Dendritic cell treated with granulocyte-macrophage colony-stimulating factor and Interleukin-4, amounts not matched to agents 40 ng/mL and 50 ng/mL, for 4 days (primary cell): ENCODE results near the gene RNF157.

ENCODE experiments used
- H3K27ac Mint-ChIP-seq: one replicate; pipeline ENCODE4 v1.8.0; 2022; ENCODE audit warnings: mild to moderate bottlenecking, mixed read lengths
- H3K27me3 Mint-ChIP-seq: one replicate; pipeline ENCODE4 v1.8.0; 2022; ENCODE audit warnings: mild to moderate bottlenecking, mixed read lengths
- H3K36me3 Mint-ChIP-seq: one replicate; pipeline ENCODE4 v1.8.0; 2022; ENCODE audit warnings: low read depth, mixed read lengths
- H3K4me1 Mint-ChIP-seq: one replicate; pipeline ENCODE4 v1.8.0; 2022; ENCODE audit warnings: low read depth, mixed read lengths
- H3K4me3 Mint-ChIP-seq: one replicate; pipeline ENCODE4 v1.8.0; 2022; ENCODE audit warnings: mild to moderate bottlenecking, moderate library complexity, mixed read lengths
- H3K9me3 Mint-ChIP-seq: one replicate; pipeline ENCODE4 v1.8.0; 2022; ENCODE audit warnings: mixed read lengths
- intact Hi-C: fragments of 100-400 bp; cut with micrococcal nuclease; formaldehyde crosslinking; loops from one replicate; pipeline ENCODE4 v1.15.0; 2022

Gene RNF157

DNA sequence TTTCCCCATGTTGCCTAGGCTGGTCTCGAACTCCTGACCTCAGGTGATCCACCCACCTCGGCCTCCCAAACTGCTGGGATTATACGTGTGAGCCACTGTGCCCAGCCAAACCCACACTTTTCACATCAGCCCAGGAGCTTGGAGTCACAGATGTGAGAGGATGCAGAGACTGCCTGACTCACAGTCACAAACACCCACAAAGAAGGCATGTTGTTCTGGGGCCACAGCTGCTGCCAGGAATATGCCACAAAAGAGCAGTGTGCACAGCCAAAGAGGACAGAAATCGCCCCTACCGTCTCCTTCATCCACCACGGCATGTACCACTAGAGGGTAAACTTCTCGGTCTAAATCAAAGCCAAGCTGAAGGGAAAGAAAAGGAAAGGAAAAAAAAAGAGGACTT, 74.1 kb downstream of the RNF157 start:
- Mint-ChIP-seq H3K9me3 (no peaks in the 10 kb centered on the region), H3K27me3 (peaks cover 5% of the 10 kb centered on the region), H3K4me3 (no peak overlapping the region), H3K27ac (no peak overlapping the region), H3K4me1 (peaks cover 11% of the 10 kb centered on the region), H3K36me3 (no peaks in the 10 kb centered on the region)
- intact Hi-C loops, result no loop called here

DNA sequence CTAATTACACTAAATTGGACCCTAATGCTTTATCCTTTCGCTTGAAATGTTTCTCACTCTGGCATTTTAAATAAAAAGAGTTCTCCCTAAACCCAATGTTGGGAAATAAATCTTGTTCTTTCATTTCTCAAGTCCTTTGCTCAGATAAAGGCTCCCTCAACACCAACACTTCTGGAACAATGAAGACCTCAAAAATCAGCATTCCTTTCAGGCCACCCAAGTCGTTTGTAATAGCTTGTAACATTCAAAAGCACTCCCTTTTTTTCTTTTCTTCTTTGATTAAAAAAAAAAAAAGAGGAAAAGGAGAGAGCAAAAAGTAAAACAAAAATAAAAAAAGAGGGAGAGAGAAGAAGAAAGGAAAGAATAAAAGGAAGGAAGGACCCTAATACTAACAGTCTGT, 76.0 kb downstream of the RNF157 start:
- no peak overlapping the region for H3K27ac Mint-ChIP-seq
- no peaks in the 10 kb centered on the region for H3K36me3 Mint-ChIP-seq
- peaks cover 11% of the 10 kb centered on the region for H3K4me1 Mint-ChIP-seq
- H3K27me3 Mint-ChIP-seq, result peaks cover 5% of the 10 kb centered on the region
- no peak overlapping the region for H3K4me3 Mint-ChIP-seq
- no peaks in the 10 kb centered on the region for H3K9me3 Mint-ChIP-seq
- intact Hi-C loops, result no loop called here

DNA sequence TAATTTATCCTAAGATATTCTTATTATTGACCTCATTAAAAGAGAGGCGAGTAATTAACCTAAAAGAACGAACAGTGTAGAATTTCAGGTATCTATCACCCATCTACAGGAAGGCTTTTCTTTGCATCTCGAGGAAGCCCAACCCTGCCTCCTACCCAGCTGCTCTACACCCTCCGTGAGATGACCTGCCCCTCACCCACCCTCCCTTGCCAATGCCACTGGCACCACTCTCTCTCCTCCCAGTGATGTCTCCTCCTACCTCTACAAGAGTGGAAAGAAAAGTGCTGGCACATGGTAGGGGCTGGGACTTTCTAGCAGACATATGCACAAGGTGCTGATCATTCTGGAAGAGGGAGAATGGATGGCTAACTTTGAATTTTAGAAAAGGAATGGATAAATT, 76.4 kb downstream of the RNF157 start:
- H3K4me3 Mint-ChIP-seq, result no peak overlapping the region
- intact Hi-C loops, result no loop called here
- H3K27ac Mint-ChIP-seq, result no peak overlapping the region
- no peaks in the 10 kb centered on the region for H3K36me3 Mint-ChIP-seq
- H3K4me1 Mint-ChIP-seq, result peaks cover 8% of the 10 kb centered on the region
- H3K27me3 Mint-ChIP-seq, result peaks cover 5% of the 10 kb centered on the region
- H3K9me3 Mint-ChIP-seq, result no peaks in the 10 kb centered on the region

DNA sequence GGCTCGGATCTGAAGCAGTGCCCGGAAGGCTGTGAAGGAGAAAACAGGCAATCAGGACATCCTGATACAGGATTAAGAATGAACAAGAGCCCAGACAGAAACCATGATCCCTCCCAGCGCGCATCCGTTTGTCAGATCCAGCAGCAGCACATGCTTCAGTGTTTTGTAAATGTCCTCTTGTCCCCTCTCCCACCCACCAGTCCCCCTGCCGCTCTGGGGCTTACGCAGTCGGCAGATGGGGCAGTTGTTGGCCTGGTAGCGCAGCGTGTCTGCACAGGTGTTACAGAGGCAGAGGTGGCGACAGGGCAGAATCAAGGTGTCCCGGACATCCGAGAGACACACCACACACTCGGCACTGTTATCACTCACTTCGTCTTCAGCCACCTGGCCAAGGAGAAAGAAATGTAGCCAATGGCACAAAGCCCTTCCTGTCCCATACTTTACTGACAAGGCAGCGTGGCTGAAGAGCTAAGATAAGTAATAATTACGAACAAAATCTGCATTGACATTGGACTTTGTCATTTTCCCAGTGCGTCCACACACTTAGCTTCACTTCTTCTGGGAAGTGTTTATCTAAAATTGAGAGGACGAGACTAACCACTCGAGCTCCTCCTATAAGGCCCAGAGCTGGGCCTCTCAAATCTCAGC, 78.5 kb downstream of the RNF157 start:
- Mint-ChIP-seq H3K27me3 (peaks cover 9% of the 10 kb centered on the region), H3K9me3 (no peaks in the 10 kb centered on the region), H3K4me1 (no peaks in the 10 kb centered on the region), H3K4me3 (no peak overlapping the region), H3K36me3 (no peaks in the 10 kb centered on the region), H3K27ac (no peak overlapping the region)
- intact Hi-C loops, result no loop called here

DNA sequence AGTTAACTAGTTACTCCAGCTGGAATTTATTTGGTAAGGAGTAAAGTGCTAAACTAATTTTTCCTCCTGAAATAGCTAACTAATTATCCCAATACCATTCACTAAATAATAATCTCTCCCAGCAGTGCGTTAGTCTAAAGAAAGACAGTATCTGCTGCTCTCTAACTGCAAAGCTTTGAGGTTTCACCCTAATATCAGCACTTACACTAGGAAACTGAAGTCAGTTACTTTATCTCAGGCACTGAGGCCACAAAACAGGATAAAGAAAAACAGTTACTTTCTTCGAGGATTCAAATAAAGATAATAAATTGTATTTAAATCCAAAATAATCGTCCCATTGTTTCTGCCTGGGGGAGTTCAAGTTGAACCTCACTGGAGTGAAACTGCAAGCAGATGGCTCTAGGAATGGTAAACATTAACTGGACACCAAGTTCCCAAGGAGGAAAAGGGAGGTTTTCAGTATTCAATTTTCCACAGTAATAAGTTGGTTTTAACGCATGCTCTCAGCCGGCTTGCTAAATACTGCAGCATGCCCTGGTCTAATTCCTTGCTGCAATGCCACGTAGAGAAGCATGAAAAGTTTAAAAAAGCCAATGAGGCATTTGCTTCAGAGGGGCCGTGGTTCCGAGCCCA, 79.3 kb downstream of the RNF157 start:
- intact Hi-C loops, result no loop called here
- Mint-ChIP-seq H3K27ac (no peak overlapping the region), H3K27me3 (peaks cover 11% of the 10 kb centered on the region), H3K4me1 (no peaks in the 10 kb centered on the region), H3K36me3 (no peaks in the 10 kb centered on the region), H3K9me3 (no peaks in the 10 kb centered on the region), H3K4me3 (no peak overlapping the region)

DNA sequence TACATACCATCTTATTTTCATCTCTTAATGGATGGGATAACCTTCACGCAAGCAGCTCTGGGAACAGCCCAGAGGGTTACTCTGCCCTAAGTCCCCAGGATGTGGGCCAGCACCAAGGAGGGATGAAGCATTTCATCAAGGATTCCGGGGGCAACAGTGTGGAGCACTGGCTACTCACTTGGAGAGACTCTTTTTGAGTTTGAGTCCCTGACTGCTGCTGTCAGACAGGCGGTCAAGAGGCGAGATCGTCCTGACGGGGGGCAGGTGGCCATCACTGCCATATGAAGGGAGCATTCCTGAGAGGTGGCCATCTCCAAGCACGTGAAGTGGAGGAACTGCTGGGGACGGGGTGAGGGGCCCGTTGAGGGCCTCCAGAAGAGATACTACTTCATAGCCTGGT, 81.1 kb downstream of the RNF157 start:
- intact Hi-C loops, result no loop called here
- H3K27ac Mint-ChIP-seq, result no peak overlapping the region
- H3K4me1 Mint-ChIP-seq, result no peaks in the 10 kb centered on the region
- no peak overlapping the region for H3K4me3 Mint-ChIP-seq
- no peaks in the 10 kb centered on the region for H3K36me3 Mint-ChIP-seq
- peaks cover 14% of the 10 kb centered on the region for H3K27me3 Mint-ChIP-seq
- H3K9me3 Mint-ChIP-seq, result no peaks in the 10 kb centered on the region

DNA sequence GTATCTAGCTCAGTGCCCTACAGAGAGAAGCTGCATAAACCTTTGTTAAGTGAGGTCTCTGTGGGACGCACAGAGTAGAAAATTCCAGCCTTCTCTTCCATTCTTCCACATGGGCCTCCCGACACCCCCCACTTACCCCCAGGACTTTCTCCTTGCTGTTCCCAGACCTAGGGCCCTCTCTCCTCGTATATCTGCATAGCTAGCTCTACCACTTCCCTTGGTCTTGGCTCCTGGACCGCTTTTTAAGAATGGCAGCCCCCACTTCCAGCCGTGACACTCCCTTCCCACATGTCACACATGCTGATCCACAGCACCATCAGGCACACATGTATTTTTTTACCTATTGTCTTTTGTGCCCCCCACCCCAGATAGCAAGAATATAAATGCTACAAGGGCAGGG, 82.5 kb downstream of the RNF157 start:
- Mint-ChIP-seq H3K9me3 (no peaks in the 10 kb centered on the region), H3K36me3 (no peaks in the 10 kb centered on the region), H3K4me1 (no peaks in the 10 kb centered on the region), H3K4me3 (no peak overlapping the region), H3K27me3 (peaks cover 14% of the 10 kb centered on the region), H3K27ac (no peak overlapping the region)
- intact Hi-C loops, result no loop called here

DNA sequence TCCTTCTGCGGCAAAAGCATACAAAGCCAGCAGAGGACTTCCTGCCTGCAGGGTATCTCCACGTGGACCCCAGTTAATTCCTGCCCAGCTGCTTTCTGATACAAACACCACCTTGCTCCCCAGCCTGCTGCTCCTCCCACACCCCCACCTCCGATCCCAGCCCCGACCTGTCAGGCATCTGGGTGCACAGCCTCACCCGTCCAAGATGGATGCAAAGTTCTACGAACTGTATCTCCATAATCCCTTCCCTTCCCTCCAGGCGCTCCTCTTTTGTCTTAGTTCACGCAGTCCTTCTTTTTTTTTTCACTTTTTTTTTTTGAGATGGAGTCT, 83.7 kb downstream of the RNF157 start:
- no peaks in the 10 kb centered on the region for H3K9me3 Mint-ChIP-seq
- peaks cover 14% of the 10 kb centered on the region for H3K27me3 Mint-ChIP-seq
- H3K27ac Mint-ChIP-seq, result no peak overlapping the region
- no peaks in the 10 kb centered on the region for H3K36me3 Mint-ChIP-seq
- H3K4me1 Mint-ChIP-seq, result no peaks in the 10 kb centered on the region
- intact Hi-C loops, result no loop called here
- H3K4me3 Mint-ChIP-seq, result no peak overlapping the region

DNA sequence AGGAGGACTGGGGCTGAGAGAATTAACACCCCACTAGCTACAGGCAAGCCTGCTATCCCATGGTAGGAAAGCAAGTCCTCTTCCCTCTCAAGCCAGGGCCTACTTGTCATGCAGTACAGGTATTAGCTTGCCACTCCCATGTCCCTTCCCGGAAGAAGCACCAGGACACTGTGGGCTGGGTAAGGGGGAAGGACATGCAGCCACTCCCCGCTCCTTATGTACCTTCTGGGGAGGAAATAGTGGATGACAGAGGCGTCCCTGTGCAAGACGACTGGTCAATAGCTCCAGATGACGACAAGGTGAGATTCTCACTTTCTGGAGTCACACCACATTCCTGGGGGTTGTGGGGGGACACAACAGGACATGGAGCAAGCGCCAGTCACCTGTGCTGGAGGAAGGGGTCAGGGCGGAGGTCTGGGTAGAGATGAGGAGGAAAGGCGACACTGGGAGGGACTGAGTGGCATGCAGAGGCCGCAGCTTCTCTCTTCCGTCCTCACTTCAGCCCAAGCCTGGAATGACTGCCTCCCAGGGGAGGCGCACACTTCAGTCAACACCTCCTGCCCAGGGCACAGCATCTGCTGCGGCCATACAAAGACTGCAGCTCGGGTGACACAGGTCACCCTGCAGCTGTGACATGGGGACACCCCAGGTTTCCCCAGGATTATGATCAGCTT, 84.2 kb downstream of the RNF157 start:
- H3K27me3 Mint-ChIP-seq, result peaks cover 14% of the 10 kb centered on the region
- no peak overlapping the region for H3K4me3 Mint-ChIP-seq
- no peaks in the 10 kb centered on the region for H3K9me3 Mint-ChIP-seq
- H3K36me3 Mint-ChIP-seq, result no peaks in the 10 kb centered on the region
- intact Hi-C loops, result no loop called here
- no peaks in the 10 kb centered on the region for H3K4me1 Mint-ChIP-seq
- no peak overlapping the region for H3K27ac Mint-ChIP-seq

DNA sequence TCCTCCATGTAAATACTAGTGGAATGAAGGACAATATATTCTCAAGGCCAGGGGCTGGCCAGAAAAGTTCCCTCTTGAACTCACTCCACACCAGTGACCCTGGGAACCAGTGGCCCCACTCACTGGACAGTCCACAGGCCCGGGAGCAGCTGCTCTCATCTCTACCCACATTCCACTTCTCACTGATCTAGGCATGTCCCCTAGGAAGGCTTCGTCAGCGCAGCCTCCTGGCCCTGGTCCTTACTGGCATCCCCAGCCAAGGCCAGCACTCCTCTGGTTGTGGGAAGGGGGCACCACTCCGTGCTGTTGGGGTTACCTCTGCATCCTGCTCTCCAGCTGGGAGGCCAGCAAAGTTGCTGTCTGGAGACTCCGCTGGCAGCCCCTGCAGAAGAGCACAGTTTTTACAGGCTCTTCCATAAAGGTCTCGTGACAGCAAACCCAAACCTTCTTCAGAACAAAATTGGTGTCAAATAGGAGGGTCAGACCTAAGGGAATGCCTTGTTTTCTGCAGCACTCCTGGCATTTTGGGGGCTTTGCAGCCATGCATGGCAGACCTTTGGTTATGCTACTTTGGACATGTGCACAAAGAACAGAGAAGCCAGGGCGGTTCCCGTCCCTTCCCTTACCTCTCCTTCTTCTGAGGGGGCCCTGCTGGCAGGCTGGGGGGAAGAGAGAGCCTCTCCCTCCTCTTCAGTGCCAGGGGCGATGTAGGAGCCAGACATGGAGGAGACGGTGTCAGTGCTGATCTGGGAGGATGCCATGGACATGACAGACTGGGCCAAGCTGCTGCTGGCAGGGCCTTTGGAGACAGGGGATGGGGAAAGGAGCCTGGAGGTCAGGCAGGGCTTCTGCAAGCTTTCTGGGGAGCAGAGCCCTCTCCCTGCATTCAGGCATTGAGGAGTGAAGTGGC, 85.1 kb downstream of the RNF157 start:
- Mint-ChIP-seq H3K9me3 (no peaks in the 10 kb centered on the region), H3K27me3 (peaks cover 14% of the 10 kb centered on the region), H3K4me3 (no peak overlapping the region), H3K36me3 (no peaks in the 10 kb centered on the region), H3K4me1 (no peaks in the 10 kb centered on the region), H3K27ac (no peak overlapping the region)
- intact Hi-C loops, result no loop called here

DNA sequence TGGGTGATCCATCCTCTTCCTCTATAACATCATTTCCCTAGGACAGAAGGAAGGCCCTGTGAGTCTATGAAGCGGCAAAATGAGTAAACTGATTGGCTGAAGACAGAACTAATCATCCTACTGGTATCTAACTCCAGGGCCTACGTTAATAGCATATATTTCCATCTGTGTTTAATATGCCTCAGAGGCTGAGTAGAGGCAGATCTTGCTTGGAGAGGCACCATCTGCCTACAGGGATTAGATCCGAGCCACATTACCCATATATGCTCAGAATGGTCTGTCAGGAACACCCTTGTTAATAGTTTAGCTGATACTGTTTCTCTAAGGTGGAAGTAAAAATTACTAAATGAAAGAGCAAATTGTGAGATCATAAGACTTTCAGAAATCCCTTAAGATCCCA, 86.0 kb downstream of the RNF157 start:
- no peak overlapping the region for H3K4me3 Mint-ChIP-seq
- H3K27ac Mint-ChIP-seq, result no peak overlapping the region
- H3K4me1 Mint-ChIP-seq, result no peaks in the 10 kb centered on the region
- H3K36me3 Mint-ChIP-seq, result no peaks in the 10 kb centered on the region
- intact Hi-C loops, result no loop called here
- no peaks in the 10 kb centered on the region for H3K9me3 Mint-ChIP-seq
- H3K27me3 Mint-ChIP-seq, result peaks cover 14% of the 10 kb centered on the region

DNA sequence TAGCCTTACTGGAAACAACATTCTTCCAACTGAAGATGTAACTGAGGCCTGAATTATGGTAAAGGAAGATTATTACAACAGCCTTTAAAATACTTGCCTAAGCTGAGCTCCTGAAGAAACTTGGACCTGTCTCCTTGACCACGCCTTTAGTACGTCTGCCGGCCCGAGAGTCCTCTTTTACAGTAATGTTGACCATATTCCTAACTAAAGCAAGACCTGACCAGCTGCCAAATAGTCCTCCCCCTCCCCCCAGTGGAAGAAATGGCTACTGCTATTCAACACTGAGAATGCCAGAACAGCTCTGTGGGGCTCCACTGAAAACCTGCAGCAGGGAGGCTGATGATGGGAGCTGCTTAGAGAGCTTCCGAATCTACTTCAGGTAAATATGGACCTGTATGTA, 86.7 kb downstream of the RNF157 start:
- Mint-ChIP-seq H3K36me3 (no peaks in the 10 kb centered on the region), H3K4me1 (no peaks in the 10 kb centered on the region), H3K27me3 (peaks cover 14% of the 10 kb centered on the region), H3K27ac (no peak overlapping the region), H3K4me3 (no peak overlapping the region), H3K9me3 (no peaks in the 10 kb centered on the region)
- intact Hi-C loops, result no loop called here

DNA sequence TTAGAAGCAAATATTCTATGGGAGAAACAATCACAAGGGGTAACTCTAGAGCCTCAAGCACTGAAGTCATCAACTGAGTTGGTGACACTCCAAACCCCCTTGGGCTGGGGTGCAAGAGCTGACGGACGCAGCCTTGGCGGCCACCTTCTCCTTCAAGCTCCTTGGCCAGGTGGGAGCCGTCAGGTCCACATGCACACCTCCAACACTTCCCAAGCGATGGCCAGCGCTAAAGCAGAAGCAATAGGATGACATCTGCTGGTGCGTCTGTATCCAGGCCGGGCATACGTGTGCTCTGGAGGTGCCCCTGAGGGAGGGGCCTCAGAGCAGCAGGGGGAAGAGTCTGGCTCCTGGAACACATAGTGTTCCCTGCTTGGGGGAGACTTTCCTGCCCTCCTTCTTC, 87.1 kb downstream of the RNF157 start:
- no peak overlapping the region for H3K27ac Mint-ChIP-seq
- no peaks in the 10 kb centered on the region for H3K36me3 Mint-ChIP-seq

DNA sequence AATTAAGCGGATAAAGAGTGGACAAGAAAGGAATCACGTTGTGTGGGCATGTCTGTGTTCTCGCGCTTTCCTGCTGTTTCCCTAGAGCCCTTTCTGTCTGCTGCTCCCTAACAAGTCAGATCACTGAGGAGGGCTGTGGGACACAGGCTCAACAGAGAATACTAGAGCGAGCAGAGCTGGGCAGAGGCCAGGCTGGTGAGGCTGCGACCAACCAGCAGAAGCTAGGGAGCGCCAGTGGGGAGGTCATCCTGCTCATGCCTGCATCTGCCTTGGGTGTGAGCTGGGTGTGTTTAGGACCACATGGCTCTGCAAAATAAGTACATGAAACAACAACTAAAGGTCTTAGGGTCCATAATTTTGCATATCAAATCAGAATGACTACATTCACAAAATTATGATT, 87.7 kb downstream of the RNF157 start:
- no peak overlapping the region for H3K4me3 Mint-ChIP-seq
- H3K27ac Mint-ChIP-seq, result no peak overlapping the region
- H3K27me3 Mint-ChIP-seq, result peaks cover 10% of the 10 kb centered on the region

More for the DNA sequence above, 87.1 kb downstream of the RNF157 start:
- intact Hi-C loops, result no loop called here
- Mint-ChIP-seq H3K4me1 (no peaks in the 10 kb centered on the region), H3K27me3 (peaks cover 14% of the 10 kb centered on the region), H3K4me3 (no peak overlapping the region), H3K9me3 (no peaks in the 10 kb centered on the region)

More for the DNA sequence above, 87.7 kb downstream of the RNF157 start:
- intact Hi-C loops, result no loop called here
- Mint-ChIP-seq H3K9me3 (no peaks in the 10 kb centered on the region), H3K4me1 (no peaks in the 10 kb centered on the region), H3K36me3 (no peaks in the 10 kb centered on the region)
